KMS-11 (cell line): Measurements from ENCODE around the gene SIRT6.

ENCODE experiments used
- H2AFZ ChIP-seq: fragments of 200-600 bp; sonication (generic); 2 replicates; pipeline ENCODE4 v1.6.1; 2016; ENCODE audit warnings: antibody characterized with exemption, mixed run types, low read depth
- H3K27ac ChIP-seq: fragments of 200-600 bp; sonication (generic); 2 replicates; pipeline ENCODE4 v1.6.1; 2016; ENCODE audit warnings: mild to moderate bottlenecking, mixed run types
- H3K27me3 ChIP-seq: fragments of 200-600 bp; sonication (generic); 2 replicates; pipeline ENCODE4 v1.6.1; 2017; ENCODE audit warnings: mild to moderate bottlenecking, low read depth, mixed run types, moderate library complexity; ENCODE audit not compliant: insufficient read depth
- H3K36me3 ChIP-seq: fragments of 200-600 bp; sonication (generic); 2 replicates; pipeline ENCODE4 v1.6.1; 2017; ENCODE audit warnings: mild to moderate bottlenecking, mixed run types; ENCODE audit not compliant: insufficient read depth
- H3K4me1 ChIP-seq: fragments of 200-600 bp; sonication (generic); 2 replicates; pipeline ENCODE4 v1.6.1; 2016; ENCODE audit warnings: mild to moderate bottlenecking, low read depth, mixed run types; ENCODE audit not compliant: poor library complexity, severe bottlenecking
- H3K4me2 ChIP-seq: fragments of 200-600 bp; sonication (generic); 2 replicates; pipeline ENCODE4 v1.7.0; 2016; ENCODE audit warnings: mild to moderate bottlenecking, mixed run types
- H3K4me3 ChIP-seq: fragments of 200-600 bp; sonication (generic); IDR thresholded peaks from 2 replicates; pipeline ENCODE4 v1.6.1; 2017; ENCODE audit warnings: low read depth, low read length, mixed read lengths; ENCODE audit not compliant: insufficient read depth
- H3K79me2 ChIP-seq: fragments of 200-600 bp; sonication (generic); 2 replicates; pipeline ENCODE4 v1.6.1; 2016; ENCODE audit warnings: low read depth, mixed run types; ENCODE audit not compliant: insufficient read depth
- H3K9ac ChIP-seq: fragments of 200-600 bp; sonication (generic); 2 replicates; pipeline ENCODE4 v1.6.1; 2016; ENCODE audit warnings: mild to moderate bottlenecking, mixed run types
- H4K20me1 ChIP-seq: fragments of 200-600 bp; sonication (generic); 2 replicates; pipeline ENCODE4 v1.6.1; 2016; ENCODE audit warnings: mild to moderate bottlenecking, mixed run types; ENCODE audit not compliant: insufficient read depth
- CTCF ChIP-seq: fragments of 200-600 bp; sonication (generic); conservative IDR thresholded peaks from 2 replicates; pipeline ENCODE4 v1.6.1; 2017; ENCODE audit warnings: low read depth, mild to moderate bottlenecking, antibody characterized with exemption, low read length, moderate library complexity, mixed read lengths

SIRT6 gene

GRCh38 chr19:4181053-4181508 lies 1.3 kb downstream of the SIRT6 start:
- H3K9ac ChIP-seq: no peak overlapping the region
- no peaks in the 10 kb centered on the region for H4K20me1 ChIP-seq
- no peaks in the 10 kb centered on the region for H3K36me3 ChIP-seq
- no peak for TF ChIP-seq CTCF
- no peaks in the 10 kb centered on the region for H3K79me2 ChIP-seq
- peaks cover 10% of the 10 kb centered on the region for H3K4me1 ChIP-seq
- no peaks in the 10 kb centered on the region; the same call in 1 of the 2 replicates for H3K27me3 ChIP-seq
- H3K27ac ChIP-seq: no peak overlapping the region
- H3K4me3 ChIP-seq: no peak overlapping the region
- H3K4me2 ChIP-seq: peak overlapping the region; percentile 58; the same call in 1 of the 2 replicates
- no peak overlapping the region for H2AFZ ChIP-seq

- Histone ChIP-seq H3K27ac (no peak overlapping the region), H4K20me1 (no peaks in the 10 kb centered on the region), H3K4me1 (peaks cover 10% of the 10 kb centered on the region), H3K4me3 (no peak overlapping the region), H3K4me2 (no peak overlapping the region), H3K27me3 (no peaks in the 10 kb centered on the region; the same call in 1 of the 2 replicates), H3K36me3 (no peaks in the 10 kb centered on the region), H3K9ac (no peak overlapping the region), H3K79me2 (no peaks in the 10 kb centered on the region), H2AFZ (no peak overlapping the region)
- no peak for TF ChIP-seq CTCF
Observed at GRCh38 chr19:4178990-4179389, 3.4 kb downstream of the SIRT6 start.

GRCh38 chr19:4177146-4177545 lies 5.2 kb downstream of the SIRT6 start:
- H3K27me3 ChIP-seq: peaks cover 8% of the 10 kb centered on the region; the same call in 1 of the 2 replicates
- no peak overlapping the region for H3K27ac ChIP-seq
- H4K20me1 ChIP-seq: no peaks in the 10 kb centered on the region
- TF ChIP-seq CTCF: no peak
- H2AFZ ChIP-seq: no peak overlapping the region
- H3K36me3 ChIP-seq: no peaks in the 10 kb centered on the region
- no peak overlapping the region for H3K4me3 ChIP-seq
- H3K79me2 ChIP-seq: no peaks in the 10 kb centered on the region
- H3K9ac ChIP-seq: no peak overlapping the region
- H3K4me2 ChIP-seq: no peak overlapping the region
- peaks cover 11% of the 10 kb centered on the region for H3K4me1 ChIP-seq

GRCh38 chr19:4175669-4175931 lies 6.8 kb downstream of the SIRT6 start:
- no peak overlapping the region for H3K4me2 ChIP-seq
- no peaks in the 10 kb centered on the region for H3K36me3 ChIP-seq
- H3K79me2 ChIP-seq: no peaks in the 10 kb centered on the region
- H4K20me1 ChIP-seq: no peaks in the 10 kb centered on the region
- H3K4me1 ChIP-seq: peaks cover 6% of the 10 kb centered on the region
- no peak overlapping the region for H3K4me3 ChIP-seq
- no peak overlapping the region for H2AFZ ChIP-seq
- no peak overlapping the region for H3K27ac ChIP-seq
- H3K9ac ChIP-seq: no peak overlapping the region
- no peak for TF ChIP-seq CTCF
- peaks cover 21% of the 10 kb centered on the region; the same call in 1 of the 2 replicates for H3K27me3 ChIP-seq
